Uterine smooth muscle cell (primary cell): ENCODE measurements around the gene SYCE1. TPM values are rescaled to one million over a fixed set of nuclear protein-coding genes. Genes with fewer than 3 reads are reported as not detected.

Source experiments
- total RNA-seq: library from RNA; depleted of rRNA; stranded (reverse); fragments of >200 nt; gene quantifications from 2 replicates; pipeline ENCODE4 v1.2.3, GENCODE V29; 2014

The SYCE1 gene, protein sequence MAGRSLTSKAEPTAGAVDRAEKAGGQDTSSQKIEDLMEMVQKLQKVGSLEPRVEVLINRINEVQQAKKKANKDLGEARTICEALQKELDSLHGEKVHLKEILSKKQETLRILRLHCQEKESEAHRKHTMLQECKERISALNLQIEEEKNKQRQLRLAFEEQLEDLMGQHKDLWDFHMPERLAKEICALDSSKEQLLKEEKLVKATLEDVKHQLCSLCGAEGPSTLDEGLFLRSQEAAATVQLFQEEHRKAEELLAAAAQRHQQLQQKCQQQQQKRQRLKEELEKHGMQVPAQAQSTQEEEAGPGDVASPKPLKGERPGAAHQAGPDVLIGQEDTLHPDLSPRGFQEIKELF
- not detected in 2 replicates for total RNA-seq

GRCh38 chr10:133565441-133566294 lies at the start of gene SYCE1:
Gene SYCE1, minus strand, starts transcription at chr10:133565583. Its CDS starts 54 bp downstream, at chr10:133565529.

DNA sequence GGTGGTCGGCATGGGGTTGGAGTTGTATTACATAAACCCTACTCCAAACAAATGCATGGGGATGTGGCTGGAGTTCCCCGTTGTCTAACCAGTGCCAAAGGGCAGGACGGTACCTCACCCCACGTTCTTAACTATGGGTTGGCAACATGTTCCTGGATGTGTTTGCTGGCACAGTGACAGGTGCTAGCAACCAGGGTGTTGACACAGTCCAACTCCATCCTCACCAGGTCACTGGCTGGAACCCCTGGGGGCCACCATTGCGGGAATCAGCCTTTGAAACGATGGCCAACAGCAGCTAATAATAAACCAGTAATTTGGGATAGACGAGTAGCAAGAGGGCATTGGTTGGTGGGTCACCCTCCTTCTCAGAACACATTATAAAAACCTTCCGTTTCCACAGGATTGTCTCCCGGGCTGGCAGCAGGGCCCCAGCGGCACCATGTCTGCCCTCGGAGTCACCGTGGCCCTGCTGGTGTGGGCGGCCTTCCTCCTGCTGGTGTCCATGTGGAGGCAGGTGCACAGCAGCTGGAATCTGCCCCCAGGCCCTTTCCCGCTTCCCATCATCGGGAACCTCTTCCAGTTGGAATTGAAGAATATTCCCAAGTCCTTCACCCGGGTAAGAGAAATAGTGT lies 38.3 kb downstream of the SYCE1 start, which contains the start of gene CYP2E1:
CYP2E1 (plus strand) TSS at position 407 of the 632 bp plus-strand sequence; CDS start at position 440, 33 bp downstream.

Other genes starting within 250 kb of the SYCE1 start
- 0.25 TPM in 1 of 2 replicates, not detected in the other for gene CALY, start 228.7 kb downstream of the SYCE1 start, total RNA-seq
- gene PRAP1, start 218.2 kb downstream of the SYCE1 start, total RNA-seq, result not detected in 2 replicates
- gene FUOM, start 207.6 kb downstream of the SYCE1 start, total RNA-seq, result 9.5 and 10.1 TPM in 2 replicates
- 52.3 and 55.4 TPM in 2 replicates for gene ECHS1, start 192.2 kb downstream of the SYCE1 start, total RNA-seq
- 4.0 and 9.2 TPM in 2 replicates for gene PAOX, start 186.3 kb downstream of the SYCE1 start, total RNA-seq
- 37.6 and 38.5 TPM in 2 replicates for gene MTG1, start 171.4 kb downstream of the SYCE1 start, total RNA-seq
- gene SPRN, start 141.0 kb downstream of the SYCE1 start, total RNA-seq, result 0.22 and 0.50 TPM in 2 replicates
- 2.6 and 4.2 TPM in 2 replicates for gene SCART1, start 111.6 kb downstream of the SYCE1 start, total RNA-seq
- 0.22 and 0.37 TPM in 2 replicates for gene CYP2E1, start 38.2 kb downstream of the SYCE1 start, total RNA-seq
- gene FRG2B, start 61.2 kb upstream of the SYCE1 start, total RNA-seq, result not detected in 2 replicates